Adrenal gland (tissue), 12 donors: Measurements from ENCODE around the gene ARHGAP8. TPM values are rescaled to one million over a fixed set of nuclear protein-coding genes. Genes with fewer than 3 reads are reported as not detected.
"Not testable (repeated sequence)": the region's sequence is repeated elsewhere in the genome, so short reads cannot be mapped to it uniquely, and the experiment has no call there.

ENCODE experiments used
- DNase-seq, 7 donors: peaks; one replicate each; pipeline ENCODE4 v3.0.0-alpha.2; 2019 to 2020
- H3K27ac ChIP-seq, 5 donors: fragments of 200-600 bp; sonication (generic) in 4 of 5; 1 replicate in 3 of 5; 2 replicates in 2 of 5; pipeline versions ENCODE4 v1.5.1 to v1.8.0; 2016 to 2020; ENCODE audit warnings: mild to moderate bottlenecking in 1 of 5
- H3K27me3 ChIP-seq: fragments of 200-600 bp; 2 replicates; pipeline ENCODE4 v1.8.0; 2021
- H3K36me3 ChIP-seq, 2 donors: fragments of 200-600 bp; replicated peaks in 1 of 2; 1 replicate in 1 of 2; 2 replicates in 1 of 2; pipeline versions ENCODE4 v1.5.1 to v1.8.0; 2018 to 2022
- H3K4me1 ChIP-seq, 2 donors: fragments of 200-600 bp; replicated peaks in 1 of 2; 1 replicate in 1 of 2; 2 replicates in 1 of 2; pipeline versions ENCODE4 v1.5.1 to v1.8.0; 2018 to 2021
- H3K4me3 ChIP-seq, 4 donors: fragments of 200-600 bp; sonication (generic) in 3 of 4; one replicate each; pipeline ENCODE4 v1.5.1; 2016 to 2018
- H3K9me3 ChIP-seq, 3 donors: fragments of 200-600 bp; sonication (generic) in 1 of 3; replicated peaks in 1 of 3; 1 replicate in 2 of 3; 2 replicates in 1 of 3; pipeline versions ENCODE4 v1.5.1 to v1.8.0; 2016 to 2021
- CTCF ChIP-seq, 6 experiments: fragments of 450-650 bp in 4 of 6; fragments of 200-600 bp in 2 of 6; sonication (generic) in 1 of 6; IDR thresholded peaks; 1 replicate in 5 of 6; 2 replicates in 1 of 6; pipeline versions ENCODE4 v1.5.1 to v1.8.0; 2016 to 2021; ENCODE audit warnings: antibody characterized with exemption in 6 of 6, mild to moderate bottlenecking in 2 of 6, moderate library complexity in 1 of 6
- POLR2A ChIP-seq, 2 donors: fragments of 450-650 bp; IDR thresholded peaks; one replicate each; pipeline ENCODE4 v1.6.1; 2017; ENCODE audit warnings: antibody characterized with exemption in 2 of 2, mild to moderate bottlenecking in 2 of 2, moderate library complexity in 1 of 2
- WGBS, 4 donors: extraction: QIAGEN DNeasy Blood & Tissue Kit in 2 of 4; methylation state at CpG; one replicate each; pipeline versions ENCODE4 v1.1.5 to v1.1.7; 2013 to 2017; 5-methylcytosine and 5-hydroxymethylcytosine counted together
- intact Hi-C, 2 donors: fragments of 100-400 bp; cut with DNase I; formaldehyde crosslinking; loops; one replicate each; pipeline versions ENCODE4 v1.14.1 to v1.15.0; 2022 to 2023
- polyA plus RNA-seq, 3 donors: library from polyadenylated mRNA; stranded (reverse); fragments of 200-250 nt in 2 of 3; fragments of 350-450 nt in 1 of 3; fragmentation: Illumina TruSeq in 1 of 3; extraction: RNeasy Lipid Tissue Mini Kit (QIAGEN cat#74804) in 1 of 3; gene quantifications; one replicate each; pipeline ENCODE4 v1.2.3, GENCODE V29; 2013 to 2014
- total RNA-seq, 9 donors: library from RNA; depleted of rRNA in 4 of 9; stranded (reverse); fragments of >200 nt in 4 of 9; fragments of 120-200 nt in 1 of 9; fragmentation: NEBNext Ultra II Directional in 1 of 9; extraction: Animal tissue kit (Norgen Biotek cat#: 25700) in 1 of 9; gene quantifications; one replicate each; pipeline versions ENCODE4 v1.1.0 to v1.2.4, GENCODE V29; 2013 to 2023
- donor health status: healthy with polysubstance abuse.
- donor health status: Bipolar disorder and iron deficiency.
- donor health status: DM: yes; HTN: yes; CAD: no.
- donor health status: DM: no; HTN: no; CAD: no.
- donor health status: DM: no; HTN: no; CAD: no.
- donor health status: DM: yes; HTN: yes; CAD: no.

ARHGAP8 gene
- total and polyA plus RNA-seq, 12 donors, result 0.12 to 17.8 (median 1.1) TPM

- no peaks in the 10 kb centered on the region for H3K36me3 ChIP-seq
- H3K4me3 ChIP-seq, result no peak overlapping the region
- H3K9me3 ChIP-seq, result no peaks in the 10 kb centered on the region
- DNase-seq, result no peak
- WGBS, 4 donors, result 72 to 78% (median 73%) methylated on average over 13 to 16 of the region's 16 CpGs
- no peak overlapping the region for H3K27ac ChIP-seq
- intact Hi-C loops, result no loop called here
- TF ChIP-seq CTCF (IDR thresholded peaks at IDR 0.05) (no peak), POLR2A (IDR thresholded peaks at IDR 0.05) (no peak)
- H3K27me3 ChIP-seq, result peaks cover 9% of the 10 kb centered on the region
- H3K4me1 ChIP-seq, result no peaks in the 10 kb centered on the region
Observed at GRCh38 chr22:44799077-44799945, 46.9 kb downstream of the ARHGAP8 start.

GRCh38 chr22:44799946-44800634, 47.7 kb downstream of the ARHGAP8 start:
- H3K9me3 ChIP-seq, H3K4me1 ChIP-seq, H3K27me3 ChIP-seq, intact Hi-C loops, H3K27ac ChIP-seq, DNase-seq, H3K4me3 ChIP-seq, H3K36me3 ChIP-seq: not testable (repeated sequence)
- WGBS, 4 donors, result 38 to 61% (median 45%) methylated on average over 4 to 13 of the region's 17 CpGs

- intact Hi-C loops, result no loop called here
Observed at GRCh38 chr22:44801476-44801875, 49.1 kb downstream of the ARHGAP8 start.

GRCh38 chr22:44802071-44802700, 49.8 kb downstream of the ARHGAP8 start:
- Histone ChIP-seq H3K36me3 (no peaks in the 10 kb centered on the region), H3K27ac (no peak overlapping the region), H3K4me3 (no peak overlapping the region), H3K4me1 (no peaks in the 10 kb centered on the region), H3K27me3 (peaks cover 9% of the 10 kb centered on the region), H3K9me3 (no peaks in the 10 kb centered on the region)
- DNase-seq, result no peak
- WGBS, 4 donors, result 74 to 83% (median 78%) methylated on average over 14 of the region's 14 CpGs
- TF ChIP-seq POLR2A (IDR thresholded peaks at IDR 0.05), result no peak
- no peak for TF ChIP-seq CTCF (IDR thresholded peaks at IDR 0.05)
- intact Hi-C loops, result no loop called here

More at GRCh38 chr22:44801476-44801875, 49.1 kb downstream of the ARHGAP8 start:
- 39 to 61% (median 52%) methylated on average over 5 to 11 of the region's 11 CpGs for WGBS, 4 donors
- Histone ChIP-seq H3K27ac (no peak overlapping the region), H3K4me1 (no peaks in the 10 kb centered on the region), H3K9me3 (no peaks in the 10 kb centered on the region), H3K27me3 (peaks cover 9% of the 10 kb centered on the region), H3K4me3 (no peak overlapping the region), H3K36me3 (no peaks in the 10 kb centered on the region)
- DNase-seq, result no peak
- TF ChIP-seq POLR2A (IDR thresholded peaks at IDR 0.05), result no peak
- TF ChIP-seq CTCF (IDR thresholded peaks at IDR 0.05), result no peak
